NCI-H146 treated with DMSO at 0.1 percent for 48 hours (cell line): ENCODE results near the gene FA2H.
"Not testable (repeated sequence)": the region's sequence is repeated elsewhere in the genome, so short reads cannot be mapped to it uniquely, and the experiment has no call there.

Experiments used
- DNase-seq: peaks from one replicate; lab custom pipeline; 2025; ENCODE audit not compliant: unreplicated experiment; lab: John Stamatoyannopoulos, UW

FA2H gene

DNA sequence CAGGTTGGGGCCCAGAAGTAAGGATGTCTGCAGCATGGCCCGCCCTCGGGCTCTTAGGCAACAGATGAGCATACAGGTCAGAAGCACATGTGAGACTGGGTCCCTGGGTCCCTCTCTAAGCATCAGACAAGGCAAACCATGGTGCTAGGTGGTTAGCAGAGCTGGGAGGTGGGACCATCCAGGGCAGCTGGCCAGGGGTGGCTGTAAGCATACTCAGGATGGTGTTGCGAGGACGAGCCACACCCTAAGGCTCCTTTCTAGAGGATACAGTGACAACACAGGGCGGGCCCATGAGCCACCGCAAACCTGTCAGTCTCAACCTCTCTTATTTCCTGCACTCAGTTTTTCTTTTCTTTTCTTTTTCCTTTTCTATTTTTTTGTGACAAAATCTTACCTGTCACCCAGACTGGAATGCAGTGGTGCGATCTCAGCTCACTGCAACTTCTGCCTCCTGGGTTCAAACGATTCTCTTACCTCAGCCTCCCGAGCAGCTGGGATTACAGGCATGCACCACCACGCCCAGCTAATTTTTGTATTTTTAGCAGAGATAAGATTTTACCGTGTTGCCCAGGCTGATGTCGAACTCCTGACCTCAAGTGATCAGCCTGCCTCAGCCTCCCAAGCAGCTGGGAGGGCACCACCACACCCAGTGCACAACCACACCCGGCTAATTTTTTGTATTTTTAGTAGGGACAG, 3.6 kb downstream of the FA2H start:
- no peak for DNase-seq

DNA sequence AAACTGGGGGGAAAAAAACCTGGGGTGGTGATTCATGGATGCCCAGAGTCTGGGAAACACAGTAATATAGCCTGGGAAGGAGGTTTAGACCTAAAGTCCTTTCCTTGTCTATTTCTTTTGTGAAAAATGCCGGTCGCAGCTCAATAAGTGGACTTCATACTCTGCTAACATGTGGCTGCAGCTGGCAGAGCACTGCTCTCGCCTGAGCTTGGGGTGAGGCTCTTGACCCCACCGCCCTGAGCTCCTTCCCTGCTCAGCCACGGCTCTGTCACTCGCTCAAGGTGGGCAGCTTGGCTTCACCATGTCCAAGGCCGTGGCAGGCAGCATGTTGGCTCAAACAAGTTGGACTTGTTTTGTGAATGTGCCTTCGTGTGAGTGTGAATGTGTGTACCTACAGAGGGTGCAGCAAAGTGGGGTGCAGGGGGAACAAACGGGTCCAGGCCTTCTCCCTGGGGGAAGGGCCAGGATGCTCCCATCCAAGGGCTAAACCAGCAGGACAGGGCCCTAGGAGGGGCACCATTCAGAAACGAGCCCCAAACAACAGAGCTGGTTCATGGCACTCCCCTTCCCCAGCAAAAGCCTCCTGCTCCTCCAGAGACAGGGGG, 4.9 kb downstream of the FA2H start:
- DNase-seq: no peak

DNA sequence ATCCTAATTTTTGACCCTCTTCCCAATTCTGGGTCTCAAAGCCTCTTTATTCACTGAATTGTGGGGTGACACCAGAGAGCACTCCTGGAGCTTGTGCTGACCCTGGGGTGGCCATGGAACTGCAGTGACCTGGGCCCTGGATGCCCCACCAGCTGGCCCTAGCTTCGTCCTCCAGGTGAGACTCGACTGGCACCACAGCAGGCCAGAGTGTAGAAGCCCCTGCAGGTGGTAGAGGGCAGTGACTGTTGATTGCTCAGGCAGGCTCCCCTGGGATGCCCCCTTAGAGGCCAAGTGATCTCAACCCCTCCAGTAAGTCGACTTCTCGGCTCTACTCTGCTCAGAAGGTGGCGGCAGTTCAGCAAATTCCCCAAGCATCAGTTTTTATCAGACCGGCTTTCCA, 6.4 kb downstream of the FA2H start:
- no peak for DNase-seq

DNA sequence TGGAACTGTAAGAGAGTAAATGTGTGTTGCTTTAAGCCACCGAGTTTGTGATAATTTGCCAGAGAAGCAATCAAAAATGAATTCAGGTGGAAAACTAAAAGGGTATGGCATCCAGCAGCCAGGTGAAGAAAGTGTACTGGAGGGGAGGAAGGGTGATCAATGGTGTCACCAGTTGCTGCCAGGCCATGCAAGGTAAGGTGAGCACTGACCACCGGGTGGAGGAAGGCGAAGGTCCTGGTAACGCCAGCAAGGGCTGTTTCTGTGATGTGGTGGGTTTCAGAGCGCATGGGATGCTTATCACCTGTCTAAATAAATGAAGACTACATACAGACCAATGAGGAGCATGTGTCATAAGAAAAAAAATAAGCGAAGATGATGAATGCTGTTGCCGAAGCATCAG, 6.9 kb downstream of the FA2H start:
- DNase-seq: no peak

DNA sequence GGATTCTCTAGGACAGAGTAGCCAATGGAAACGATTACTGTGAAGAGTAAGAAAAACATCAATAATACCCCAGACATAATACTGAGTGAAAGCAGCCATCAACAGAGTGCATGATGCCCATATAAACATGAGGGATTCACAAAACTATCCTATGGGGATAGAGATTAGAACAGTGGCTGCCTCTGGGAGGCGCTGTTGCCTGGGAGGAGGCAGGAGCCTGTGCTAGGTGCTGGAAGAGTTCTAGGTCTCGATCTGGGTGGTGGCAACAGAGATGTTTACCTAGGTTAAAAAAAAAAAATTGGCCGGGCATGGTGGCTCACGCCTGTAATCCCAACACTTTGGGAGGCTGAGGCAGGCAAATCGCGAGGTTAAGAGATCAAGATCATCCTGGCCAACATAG, 7.9 kb downstream of the FA2H start:
- DNase-seq: no peak

DNA sequence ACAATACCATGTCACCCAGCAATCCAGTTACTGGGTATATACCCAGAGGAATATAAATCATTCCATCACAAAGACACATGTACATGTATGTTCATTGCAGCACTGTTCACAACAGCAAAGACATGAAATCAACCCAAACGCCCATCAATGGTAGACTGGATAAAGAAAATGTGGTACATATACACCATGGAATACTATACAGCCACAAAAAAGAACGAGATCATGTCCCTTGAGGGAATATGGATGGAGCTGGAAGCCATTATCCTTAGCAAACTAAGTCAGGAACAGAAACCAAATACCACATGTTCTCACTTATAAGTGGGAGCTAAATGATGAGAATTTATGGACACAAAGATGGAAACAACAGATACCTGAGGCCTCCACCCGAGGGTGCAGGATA, 10.4 kb downstream of the FA2H start:
- DNase-seq: not testable (repeated sequence)

DNA sequence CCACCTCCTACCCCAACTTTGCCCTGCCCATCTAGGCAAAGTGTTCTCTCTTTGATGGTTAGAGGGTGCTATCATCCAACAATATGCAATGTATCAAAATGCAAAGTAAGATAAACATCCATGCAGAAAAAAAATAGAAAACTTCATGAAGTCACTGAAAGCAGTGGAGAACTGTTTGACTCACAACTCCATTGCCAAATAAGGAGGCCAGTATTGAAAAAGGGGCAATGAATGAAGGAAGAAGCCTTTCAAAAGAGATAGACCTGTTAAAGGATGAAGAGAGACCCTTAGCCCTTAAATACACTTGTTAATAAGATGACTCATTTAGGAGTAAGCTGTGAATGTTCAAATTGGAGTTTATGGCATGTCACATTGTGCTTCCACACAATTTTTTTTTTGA, 13.0 kb downstream of the FA2H start:
- no peak for DNase-seq

DNA sequence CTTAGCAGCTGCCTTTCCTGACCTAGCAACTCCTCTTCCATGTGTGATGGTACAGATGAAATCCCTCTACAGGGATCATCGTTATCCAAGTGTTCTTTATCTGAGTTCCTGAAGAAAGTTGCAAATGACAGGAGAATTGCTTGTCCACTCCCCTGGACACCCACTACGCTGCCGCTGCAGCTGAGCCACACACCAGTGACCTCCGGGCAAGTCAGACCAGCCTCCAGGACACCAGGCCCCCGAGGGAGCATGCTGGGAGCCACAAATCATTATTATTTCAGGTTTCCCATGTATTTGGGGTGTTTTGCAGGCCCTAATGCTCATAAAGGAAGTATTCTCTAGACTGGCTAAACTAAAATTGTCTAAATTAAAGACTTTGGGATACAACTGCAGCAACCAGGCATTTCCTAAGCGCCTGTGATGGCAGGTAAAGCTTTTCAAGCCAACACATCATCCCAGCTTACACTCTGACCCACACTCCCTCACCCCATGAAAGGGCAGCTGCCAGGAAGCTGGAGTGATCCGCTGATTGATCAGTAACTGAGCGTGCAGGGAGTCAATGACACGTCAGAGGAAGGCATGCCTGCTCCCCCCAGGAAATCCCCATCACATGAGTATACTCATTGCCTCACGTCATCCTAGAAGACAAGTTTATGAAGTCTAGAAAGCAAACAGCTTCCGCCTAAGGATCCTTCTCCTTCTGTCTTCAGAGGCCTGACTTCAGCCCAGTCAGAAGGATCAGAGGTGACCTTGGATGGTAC, 14.4 kb downstream of the FA2H start:
- DNase-seq: no peak

DNA sequence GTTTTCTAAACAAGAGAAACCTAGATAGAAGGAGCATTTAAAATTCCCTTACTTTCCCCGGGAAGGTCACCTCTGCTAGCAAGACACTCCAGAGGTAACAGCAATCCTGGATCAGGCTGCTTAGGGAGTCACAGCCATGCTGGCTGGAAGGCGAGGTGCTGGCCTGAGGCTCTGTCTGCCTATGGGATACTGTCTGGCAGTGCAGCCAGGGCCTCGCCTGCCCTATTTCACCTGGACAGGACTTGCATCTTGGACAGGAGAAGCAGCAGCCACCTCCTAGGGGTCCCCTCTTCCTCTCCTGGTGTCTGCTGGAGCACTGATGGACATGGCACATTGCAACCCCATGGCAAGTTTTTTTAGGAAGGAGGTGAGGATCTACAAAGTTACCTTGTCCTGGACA, 15.1 kb downstream of the FA2H start:
- DNase-seq: no peak

DNA sequence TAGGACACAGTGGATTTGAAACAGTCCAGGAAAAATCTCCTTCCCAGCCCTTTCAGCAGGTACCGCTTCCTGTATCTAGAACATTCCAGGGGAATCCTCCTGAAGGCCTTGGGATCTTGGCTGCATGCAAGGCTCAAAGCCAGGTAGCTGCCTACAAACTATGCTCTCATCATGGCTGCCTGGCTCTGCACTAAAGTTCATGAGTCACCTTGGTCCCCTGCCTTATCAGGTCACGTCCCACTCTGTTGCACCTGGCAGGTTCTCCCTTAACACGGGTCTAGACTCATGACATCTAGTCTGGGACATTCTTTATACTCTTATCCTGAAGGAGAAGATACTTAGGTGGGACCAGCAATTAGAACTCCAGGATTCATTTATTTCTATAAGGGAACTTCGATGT, 15.8 kb downstream of the FA2H start:
- DNase-seq: no peak

DNA sequence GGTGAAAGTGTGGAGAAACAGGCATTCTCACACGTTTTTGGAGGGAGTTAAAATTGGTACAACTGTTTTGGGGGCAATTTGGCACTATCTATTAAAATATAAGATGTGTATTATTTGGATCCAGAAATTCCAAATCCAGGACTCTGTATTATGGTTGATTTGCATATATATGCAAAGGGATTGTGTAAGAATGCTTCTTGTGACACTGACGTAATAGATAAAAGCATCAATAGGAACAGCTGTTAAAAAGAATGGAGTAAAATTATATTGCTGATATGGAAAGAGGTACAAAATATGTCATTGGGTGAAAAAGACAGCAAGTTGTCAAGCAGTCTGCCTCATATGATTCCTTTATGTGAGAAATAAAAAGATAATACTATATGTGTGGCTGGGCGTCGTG, 17.3 kb downstream of the FA2H start:
- DNase-seq: no peak

DNA sequence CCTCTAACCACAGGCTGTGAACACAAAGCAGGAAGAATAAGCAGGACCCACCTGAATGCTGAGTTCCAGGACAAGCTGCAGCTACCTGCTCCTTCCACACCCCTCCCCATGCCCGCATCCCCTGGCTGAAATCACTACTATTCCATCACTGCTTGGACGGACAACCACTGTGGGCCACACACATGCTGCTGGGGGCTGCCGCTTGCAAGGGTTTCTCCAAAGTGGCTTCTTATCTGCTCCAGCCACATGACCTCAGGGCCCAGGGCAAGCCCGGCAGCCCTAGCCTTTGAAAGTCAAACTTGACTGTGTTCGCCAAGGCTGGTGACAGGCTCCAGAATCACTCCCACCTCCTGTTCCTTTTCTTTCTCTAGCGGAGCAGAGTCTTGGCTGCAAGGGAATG, 18.4 kb downstream of the FA2H start:
- no peak for DNase-seq

DNA sequence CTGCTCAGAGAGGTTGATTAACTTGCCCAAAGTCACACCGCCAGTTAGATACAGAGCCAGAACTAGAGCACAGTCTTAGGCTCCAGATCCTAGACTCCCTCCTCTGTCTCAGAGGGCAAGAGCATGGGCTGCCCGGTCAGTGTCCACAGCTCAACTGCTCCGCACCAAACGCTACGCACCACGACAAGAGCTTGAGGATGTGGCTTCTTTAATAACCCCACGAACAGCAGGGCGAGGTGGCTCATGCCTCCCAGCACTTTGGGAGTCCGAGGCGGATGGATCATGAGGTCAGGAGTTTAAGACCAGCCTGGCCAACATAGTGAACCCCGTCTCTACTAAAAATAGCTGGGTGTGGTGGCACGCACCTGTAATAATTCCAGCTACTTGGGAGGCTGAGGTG, 21.4 kb downstream of the FA2H start:
- no peak for DNase-seq

DNA sequence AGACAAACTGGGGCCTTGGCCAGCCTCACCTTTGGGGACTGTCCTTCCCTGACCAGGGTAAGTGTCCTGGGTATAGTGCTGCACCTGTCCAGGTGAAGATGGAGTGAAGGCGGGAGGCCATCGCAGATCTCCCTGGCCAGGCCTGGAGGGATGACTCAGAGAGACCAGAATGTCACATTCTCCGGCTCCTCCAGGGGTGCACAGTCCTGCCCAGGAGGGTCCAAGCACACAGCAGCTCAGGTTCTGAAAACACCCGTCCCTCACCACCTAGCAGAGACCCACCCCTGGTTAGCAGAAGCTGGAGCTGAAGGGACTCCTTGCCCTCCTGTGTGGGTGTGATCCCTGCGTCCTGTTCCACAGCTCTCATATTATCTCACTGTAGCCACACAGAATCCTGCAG, 21.9 kb downstream of the FA2H start:
- DNase-seq: no peak

DNA sequence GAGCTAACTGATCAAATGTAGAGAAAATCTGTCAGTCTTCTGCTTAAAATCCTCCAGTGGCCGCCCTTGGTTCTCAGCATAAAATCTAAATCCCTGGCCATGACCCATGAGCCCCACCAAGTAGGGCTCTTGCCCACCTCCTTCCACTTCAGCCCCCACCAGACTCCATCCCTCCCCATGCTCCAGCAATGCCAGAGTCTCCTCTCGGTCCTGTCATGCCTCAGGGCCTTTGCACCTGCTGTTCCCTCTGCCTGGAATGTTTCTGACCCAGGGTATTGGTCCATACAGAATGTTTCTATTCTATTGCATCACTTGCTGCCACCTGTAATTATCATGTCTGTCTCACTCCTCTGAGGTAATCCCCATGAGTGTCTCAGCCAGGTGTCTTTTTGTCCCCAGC, 22.4 kb downstream of the FA2H start:
- no peak for DNase-seq

DNA sequence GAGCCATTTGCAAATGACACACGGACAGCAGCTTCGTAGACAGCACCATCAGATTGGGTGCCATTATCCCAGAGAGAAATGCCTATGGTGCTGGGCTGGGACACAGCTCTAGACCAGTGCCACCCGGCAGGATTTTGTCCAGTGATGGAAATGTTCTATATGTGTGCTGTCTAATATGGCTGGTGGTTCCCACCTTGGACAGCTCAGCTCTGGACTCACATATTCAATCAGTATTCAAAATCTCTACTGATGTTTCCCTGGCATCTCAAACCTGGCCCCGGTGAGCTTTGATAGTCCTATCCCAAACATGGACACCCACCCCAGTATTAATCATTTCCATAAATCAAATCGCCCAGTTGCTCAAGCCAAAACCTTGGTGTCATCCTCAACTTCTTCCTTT, 23.0 kb downstream of the FA2H start:
- no peak for DNase-seq

DNA sequence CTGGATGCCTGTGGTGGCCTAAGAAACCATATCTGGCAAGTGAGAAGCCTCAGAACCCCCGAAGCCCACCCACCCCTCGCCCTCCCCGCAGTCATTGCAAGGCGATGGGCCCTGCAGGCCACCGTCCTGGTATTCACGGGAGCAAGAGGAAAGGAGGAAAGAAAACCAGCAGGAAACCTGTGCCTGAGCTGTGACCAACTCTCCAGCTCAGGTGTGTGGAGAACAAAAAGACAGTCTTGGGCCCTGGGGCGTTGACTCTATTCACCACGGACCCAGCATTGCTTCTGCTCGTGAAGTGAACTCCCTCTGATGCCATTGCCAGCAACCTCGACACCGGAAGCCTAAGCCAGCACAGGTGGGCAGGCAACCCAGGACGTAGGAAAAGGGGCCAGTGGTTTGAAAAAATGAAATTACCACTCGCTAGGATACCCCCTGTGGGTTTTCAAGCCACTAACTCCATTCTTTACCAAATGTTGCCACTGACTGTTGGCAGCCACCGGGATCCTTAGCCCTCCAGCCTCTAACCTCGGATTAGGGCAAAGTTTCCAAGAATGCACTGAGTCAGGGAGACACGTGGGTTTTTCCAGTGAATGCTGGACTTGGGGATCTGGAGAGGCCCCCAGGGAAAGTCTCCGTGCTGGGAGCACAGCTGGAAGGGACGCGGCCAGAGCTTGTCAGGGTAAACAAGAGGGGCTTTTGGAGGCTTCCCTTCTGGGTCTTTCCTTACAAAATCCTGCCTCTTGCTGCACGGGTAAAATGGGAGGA, 25.1 kb downstream of the FA2H start:
- DNase-seq: no peak

DNA sequence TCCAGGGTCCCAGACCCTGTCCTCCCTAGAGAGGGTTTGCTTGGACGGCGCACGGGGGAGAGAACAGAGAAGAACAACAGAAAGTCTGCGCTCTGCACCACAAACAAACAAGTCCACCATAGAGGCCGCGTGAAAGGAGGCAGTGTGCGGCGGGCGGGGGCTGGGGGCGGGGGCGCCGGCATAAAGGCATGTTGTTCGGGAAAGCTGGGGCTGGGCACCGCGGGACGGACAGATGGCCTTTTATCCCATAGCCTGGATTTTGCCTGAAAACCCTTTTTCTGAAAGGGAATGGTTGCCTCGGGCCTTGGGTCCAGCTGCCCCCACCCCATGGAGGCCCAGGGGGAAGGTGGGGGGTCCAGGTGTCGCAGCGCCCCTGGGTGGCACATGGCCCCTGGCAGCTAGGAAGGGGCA, 26.0 kb downstream of the FA2H start:
- no peak for DNase-seq

DNA sequence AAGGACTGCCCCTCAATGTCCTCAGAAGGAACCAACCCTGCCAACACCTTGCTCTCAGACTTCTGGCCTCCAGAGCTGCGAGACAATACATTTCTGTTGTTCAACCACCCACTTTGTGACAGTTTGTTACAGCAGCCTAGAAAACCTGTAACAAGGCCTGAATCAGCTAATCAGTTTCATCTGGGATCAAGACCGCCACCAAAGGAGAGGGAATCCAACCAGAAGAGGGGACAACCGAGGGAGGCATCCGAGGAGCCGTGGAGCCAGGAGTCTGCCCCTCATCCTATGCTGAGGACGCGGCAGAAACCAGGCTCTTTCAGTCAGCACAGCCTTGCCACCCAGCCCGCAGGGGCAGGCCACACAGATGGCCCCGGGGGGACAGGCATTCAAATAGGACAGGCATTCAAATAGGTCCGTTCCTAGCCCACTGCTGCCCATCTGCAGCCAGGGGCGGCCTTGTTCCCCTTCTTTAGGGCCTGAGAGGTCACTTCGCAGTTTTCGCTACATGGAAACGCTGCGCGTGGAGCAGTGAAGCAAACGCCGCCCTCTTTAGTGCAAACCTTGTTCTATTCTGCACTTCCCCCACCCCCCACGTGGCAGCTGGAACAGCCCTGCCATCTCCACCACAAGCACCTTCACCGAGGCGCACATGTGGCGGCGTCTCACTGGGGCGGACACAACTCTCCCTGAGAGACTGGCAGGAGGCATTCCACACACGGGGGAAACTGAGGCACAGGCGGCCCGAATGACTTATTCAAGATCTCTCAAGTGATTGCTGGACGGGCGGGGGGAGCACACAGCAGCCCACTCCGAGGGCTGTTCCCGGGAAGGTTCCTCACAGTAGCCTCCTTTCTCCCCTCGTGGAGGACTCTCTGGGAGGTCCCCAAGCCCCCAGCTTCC, 26.7 kb downstream of the FA2H start:
- DNase-seq: no peak

DNA sequence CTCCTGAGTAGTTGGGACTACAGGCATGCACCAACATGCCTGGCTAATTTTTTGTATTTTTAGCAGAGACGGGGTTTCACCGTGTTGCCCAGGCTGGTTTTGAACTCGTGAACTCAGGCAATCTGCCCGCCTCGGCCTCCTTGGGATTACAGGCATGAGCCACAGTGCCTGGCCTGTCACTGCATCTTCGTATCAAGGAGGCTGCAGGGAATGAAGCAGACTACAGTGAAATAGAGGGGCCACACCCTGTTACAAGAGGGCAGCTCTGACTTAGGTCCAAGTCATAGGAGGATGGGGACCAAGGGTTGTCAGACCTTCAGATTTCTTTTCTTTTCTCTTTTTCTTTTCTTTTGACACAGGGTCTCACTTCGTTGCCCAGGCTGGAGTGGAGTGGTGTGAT, 28.7 kb downstream of the FA2H start:
- no peak for DNase-seq

DNA sequence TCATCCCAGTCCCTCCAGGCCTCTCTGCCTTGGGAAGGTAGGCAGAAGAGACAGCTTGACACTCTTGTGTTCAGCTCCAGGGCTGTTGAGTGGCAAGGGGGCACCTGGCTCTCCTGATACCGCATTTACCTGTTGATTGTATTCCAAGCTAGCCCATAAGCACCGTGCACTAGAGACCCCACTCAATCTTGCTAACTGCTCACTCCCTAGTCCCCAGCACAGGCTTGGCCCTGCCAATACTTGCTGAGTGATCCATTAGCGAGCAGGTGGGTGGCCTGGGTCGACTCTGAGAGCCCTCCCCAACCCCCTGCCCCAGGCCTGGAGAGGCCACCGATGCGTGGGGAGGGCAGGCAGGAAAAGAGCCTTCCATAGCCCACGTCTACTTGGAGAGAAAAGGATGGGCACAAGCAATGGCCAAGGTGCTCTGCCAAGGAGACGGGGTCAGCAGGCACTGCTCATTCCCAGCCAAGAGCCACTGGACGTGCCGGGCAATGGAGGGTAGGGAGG, 29.5 kb downstream of the FA2H start:
- no peak for DNase-seq
